Natural killer cell (primary cell): ENCODE measurements around the gene PEX1. TPM values are rescaled to one million over a fixed set of nuclear protein-coding genes. Genes with fewer than 3 reads are reported as not detected.
"Not testable (repeated sequence)": the region's sequence is repeated elsewhere in the genome, so short reads cannot be mapped to it uniquely, and the experiment has no call there.

ENCODE experiments used
- ATAC-seq, 3 donors: fragments of 150-1000 bp in 2 of 3; fragments of 200-7000 bp in 1 of 3; cut with Tn5 transposase; 1 replicate in 1 of 3; 2 replicates in 2 of 3; pipeline ENCODE4 v1.10.0; 2021; ENCODE audit warnings: mild to moderate bottlenecking in 2 of 3, moderate library complexity in 2 of 3
- DNase-seq, 2 donors: peaks; one replicate each; pipeline versions ENCODE4 v3.0.0 to v3.0.0-alpha.2; 2013 to 2021; ENCODE audit warnings: mixed read lengths in 1 of 2
- H3K27ac ChIP-seq: one replicate; pipeline ENCODE4 v1.5.1; 2013; ENCODE audit warnings: mild to moderate bottlenecking, low read length
- H3K27me3 ChIP-seq: one replicate; pipeline ENCODE4 v1.6.1; 2013; ENCODE audit warnings: low read length; ENCODE audit not compliant: control insufficient read depth, insufficient read depth
- H3K36me3 ChIP-seq: one replicate; pipeline ENCODE4 v1.6.1; 2013; ENCODE audit warnings: low read length; ENCODE audit not compliant: control insufficient read depth, insufficient read depth
- H3K4me1 ChIP-seq: one replicate; pipeline ENCODE4 v1.6.1; 2013; ENCODE audit warnings: low read length; ENCODE audit not compliant: control insufficient read depth, insufficient read depth
- H3K4me3 ChIP-seq: one replicate; pipeline ENCODE4 v1.5.1; 2013; ENCODE audit warnings: low read length
- H3K9me3 ChIP-seq: one replicate; pipeline ENCODE4 v1.6.1; 2013; ENCODE audit warnings: low read length; ENCODE audit not compliant: control insufficient read depth, insufficient read depth
- H3K27ac Mint-ChIP-seq, 2 donors: one replicate each; pipeline ENCODE4 v1.8.0; 2022; ENCODE audit warnings: mild to moderate bottlenecking in 2 of 2, mixed read lengths in 2 of 2, moderate library complexity in 1 of 2
- H3K27me3 Mint-ChIP-seq, 2 donors: one replicate each; pipeline ENCODE4 v1.8.0; 2022; ENCODE audit warnings: low read depth in 2 of 2, mixed read lengths in 2 of 2
- H3K36me3 Mint-ChIP-seq: one replicate; pipeline ENCODE4 v1.8.0; 2022; ENCODE audit warnings: mixed read lengths
- H3K4me1 Mint-ChIP-seq, 2 donors: one replicate each; pipeline ENCODE4 v1.8.0; 2022; ENCODE audit warnings: mixed read lengths in 2 of 2
- H3K4me3 Mint-ChIP-seq: one replicate; pipeline ENCODE4 v1.8.0; 2022; ENCODE audit warnings: mild to moderate bottlenecking, moderate library complexity, mixed read lengths
- H3K9me3 Mint-ChIP-seq, 2 donors: one replicate each; pipeline ENCODE4 v1.8.0; 2022; ENCODE audit warnings: mixed read lengths in 2 of 2
- WGBS: methylation state at CpG from one replicate; pipeline ENCODE4 v1.1.7; 2013; ENCODE audit warnings: missing lambda C conversion rate; ENCODE audit not compliant: insufficient coverage; 5-methylcytosine and 5-hydroxymethylcytosine counted together
- intact Hi-C: fragments of 100-400 bp; cut with micrococcal nuclease; formaldehyde crosslinking; loops from one replicate; pipeline ENCODE4 v1.14.2; 2022
- total RNA-seq, 4 donors: library from RNA; stranded (reverse); fragments of 120-200 nt in 1 of 4; gene quantifications; one replicate each; pipeline versions ENCODE4 v1.2.3 to v1.2.4, GENCODE V29; 2013 to 2022
- TF ChIP-seq, protein P1 (sequence below): fragments of 200-600 bp; IDR thresholded peaks from one replicate; pipeline ENCODE4 v1.8.0; 2022; ENCODE audit warnings: antibody characterized with exemption

The PEX1 gene
- total RNA-seq, 3 donors from 2014 or later (not counting 1 experiment from before 2014, with no cell fraction given): 22.8 to 26.7 (median 26.2) TPM

GRCh38 chr7:92557249-92557648 is 28.9 kb upstream of the PEX1 start:
- Histone ChIP-seq H3K4me1 (no peaks in the 10 kb centered on the region), H3K27me3 (no peaks in the 10 kb centered on the region), H3K4me3 (no peak overlapping the region), H3K27ac (no peak overlapping the region), H3K9me3 (no peaks in the 10 kb centered on the region), H3K36me3 (peaks cover 17% of the 10 kb centered on the region)
- DNase-seq (no peak), ATAC-seq (no peak)
- no peak overlapping the region for H3K4me3 Mint-ChIP-seq
- TF ChIP-seq, protein P1, sequence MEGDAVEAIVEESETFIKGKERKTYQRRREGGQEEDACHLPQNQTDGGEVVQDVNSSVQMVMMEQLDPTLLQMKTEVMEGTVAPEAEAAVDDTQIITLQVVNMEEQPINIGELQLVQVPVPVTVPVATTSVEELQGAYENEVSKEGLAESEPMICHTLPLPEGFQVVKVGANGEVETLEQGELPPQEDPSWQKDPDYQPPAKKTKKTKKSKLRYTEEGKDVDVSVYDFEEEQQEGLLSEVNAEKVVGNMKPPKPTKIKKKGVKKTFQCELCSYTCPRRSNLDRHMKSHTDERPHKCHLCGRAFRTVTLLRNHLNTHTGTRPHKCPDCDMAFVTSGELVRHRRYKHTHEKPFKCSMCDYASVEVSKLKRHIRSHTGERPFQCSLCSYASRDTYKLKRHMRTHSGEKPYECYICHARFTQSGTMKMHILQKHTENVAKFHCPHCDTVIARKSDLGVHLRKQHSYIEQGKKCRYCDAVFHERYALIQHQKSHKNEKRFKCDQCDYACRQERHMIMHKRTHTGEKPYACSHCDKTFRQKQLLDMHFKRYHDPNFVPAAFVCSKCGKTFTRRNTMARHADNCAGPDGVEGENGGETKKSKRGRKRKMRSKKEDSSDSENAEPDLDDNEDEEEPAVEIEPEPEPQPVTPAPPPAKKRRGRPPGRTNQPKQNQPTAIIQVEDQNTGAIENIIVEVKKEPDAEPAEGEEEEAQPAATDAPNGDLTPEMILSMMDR: no peak
- 95% methylated on average over 2 of the region's 2 CpGs for WGBS
- peaks cover 0 to 2% of the 10 kb centered on the region in 2 donors for H3K27me3 Mint-ChIP-seq
- H3K27ac Mint-ChIP-seq: peak overlapping the region in 1 of 2 donors; percentile 46
- intact Hi-C loops: no loop called here
- H3K4me1 Mint-ChIP-seq: no peaks in the 10 kb centered on the region
- H3K9me3 Mint-ChIP-seq: no peaks in the 10 kb centered on the region
- no peaks in the 10 kb centered on the region for H3K36me3 Mint-ChIP-seq

DNA sequence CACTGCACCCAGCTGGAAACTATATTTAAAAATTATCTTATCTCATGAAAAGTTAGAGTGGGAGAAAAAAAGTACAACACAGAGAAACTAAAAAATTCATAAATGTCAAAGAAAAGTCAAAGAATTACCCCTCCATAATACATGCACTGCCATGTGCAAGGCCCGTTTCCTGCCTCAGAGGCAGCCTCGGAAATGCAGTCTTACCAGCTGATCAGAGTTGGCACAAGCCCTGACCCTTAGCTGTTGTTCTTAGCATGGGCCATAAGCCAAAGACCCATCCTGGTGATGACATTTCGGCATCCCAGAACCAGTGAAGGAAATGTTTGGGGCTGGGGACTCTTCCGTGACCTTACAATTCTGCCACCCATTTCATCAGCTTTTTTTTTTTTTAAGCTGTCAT is 21.9 kb upstream of the PEX1 start:
- H3K4me1 Mint-ChIP-seq: no peaks in the 10 kb centered on the region

GRCh38 chr7:92547579-92547978 is 19.3 kb upstream of the PEX1 start:
- H3K9me3 ChIP-seq: no peaks in the 10 kb centered on the region
- Mint-ChIP-seq H3K27ac (no peak overlapping the region), H3K4me3 (no peak overlapping the region), H3K36me3 (no peaks in the 10 kb centered on the region), H3K9me3 (no peaks in the 10 kb centered on the region), H3K4me1 (no peaks in the 10 kb centered on the region), H3K27me3 (no peaks in the 10 kb centered on the region)
- intact Hi-C loops: no loop called here
- H3K36me3 ChIP-seq: no peaks in the 10 kb centered on the region
- TF ChIP-seq, protein P1: no peak
- H3K4me3 ChIP-seq: no peak overlapping the region
- H3K4me1 ChIP-seq: no peaks in the 10 kb centered on the region
- WGBS: 98% methylated on average over 6 of the region's 6 CpGs
- DNase-seq (no peak), ATAC-seq (no peak)
- no peak overlapping the region for H3K27ac ChIP-seq
- H3K27me3 ChIP-seq: no peaks in the 10 kb centered on the region

More for the DNA sequence above, 21.9 kb upstream of the PEX1 start:
- no peaks in the 10 kb centered on the region for H3K36me3 ChIP-seq
- intact Hi-C loops: no loop called here
- H3K9me3 Mint-ChIP-seq: no peaks in the 10 kb centered on the region
- no peaks in the 10 kb centered on the region for H3K9me3 ChIP-seq
- DNase-seq (no peak), ATAC-seq (no peak)
- no peak overlapping the region for H3K27ac Mint-ChIP-seq
- WGBS: 85% methylated on average over 4 of the region's 4 CpGs
- no peak overlapping the region for H3K27ac ChIP-seq
- no peak overlapping the region for H3K4me3 ChIP-seq
- no peak overlapping the region for H3K4me3 Mint-ChIP-seq
- H3K36me3 Mint-ChIP-seq: no peaks in the 10 kb centered on the region
- H3K27me3 Mint-ChIP-seq: peaks cover 0 to 2% of the 10 kb centered on the region in 2 donors
- H3K4me1 ChIP-seq: no peaks in the 10 kb centered on the region
- TF ChIP-seq, protein P1: no peak
- H3K27me3 ChIP-seq: no peaks in the 10 kb centered on the region

DNA sequence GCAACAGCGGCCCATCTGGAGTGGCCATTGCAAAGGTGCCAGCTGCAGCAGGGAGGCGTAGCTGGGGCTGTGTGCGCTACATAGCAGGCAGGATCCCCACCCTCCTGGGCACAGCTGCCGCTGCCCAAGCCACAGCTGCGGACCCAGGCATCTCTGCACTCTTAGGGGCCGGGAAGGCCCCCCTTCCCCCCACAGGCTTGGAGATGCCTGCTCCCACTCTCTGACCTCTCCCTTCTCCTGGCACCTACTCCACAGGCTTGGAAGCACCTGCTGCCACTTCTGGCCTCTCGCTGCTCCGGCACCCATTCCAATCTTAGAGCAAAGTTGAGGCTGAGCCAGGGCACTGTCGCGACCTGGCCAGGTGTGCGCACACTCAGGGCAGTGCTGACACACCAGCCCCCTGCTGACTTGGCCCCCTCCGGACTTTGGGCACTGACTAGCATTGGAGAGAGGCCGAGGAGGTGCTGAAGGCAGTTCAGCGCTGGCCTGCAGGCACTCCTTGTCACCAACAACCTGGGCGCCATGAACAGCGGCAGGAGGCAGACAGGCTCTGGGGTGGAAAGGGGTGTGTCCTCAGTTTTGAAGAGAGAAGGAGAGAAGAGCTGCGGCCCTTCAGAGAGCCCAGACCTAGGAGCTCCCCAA is 18.7 kb upstream of the PEX1 start:
- Histone ChIP-seq H3K4me1 (no peaks in the 10 kb centered on the region), H3K27me3 (no peaks in the 10 kb centered on the region), H3K4me3 (no peak overlapping the region), H3K9me3 (no peaks in the 10 kb centered on the region), H3K27ac (no peak overlapping the region), H3K36me3 (no peaks in the 10 kb centered on the region)
- Mint-ChIP-seq H3K27me3 (no peaks in the 10 kb centered on the region), H3K4me1 (no peaks in the 10 kb centered on the region), H3K36me3 (no peaks in the 10 kb centered on the region), H3K27ac (no peak overlapping the region), H3K9me3 (no peaks in the 10 kb centered on the region), H3K4me3 (no peak overlapping the region)
- TF ChIP-seq, protein P1: no peak
- DNase-seq (no peak), ATAC-seq (no peak)
- intact Hi-C loops: no loop called here
- WGBS: 93% methylated on average over 17 of the region's 17 CpGs

DNA sequence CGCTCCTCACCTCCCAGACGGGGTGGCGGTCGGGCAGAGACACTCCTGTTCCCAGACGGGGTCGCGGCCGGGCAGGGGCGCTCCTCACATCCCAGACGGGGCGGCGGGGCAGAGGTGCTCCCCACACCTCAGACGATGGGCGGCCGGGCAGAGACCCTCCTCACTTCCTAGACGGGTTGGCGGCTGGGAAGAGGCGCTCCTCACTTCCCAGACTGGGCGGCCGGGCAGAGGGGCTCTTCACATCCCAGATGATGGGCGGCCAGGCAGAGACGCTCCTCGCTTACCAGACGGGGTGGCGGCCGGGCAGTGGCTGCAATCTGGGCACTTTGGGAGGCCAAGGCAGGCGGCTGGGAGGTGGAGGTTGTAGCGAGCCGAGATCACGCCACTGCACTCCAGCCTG is 16.8 kb upstream of the PEX1 start:
- H3K27ac Mint-ChIP-seq, H3K27ac ChIP-seq, H3K36me3 ChIP-seq, H3K36me3 Mint-ChIP-seq, H3K27me3 ChIP-seq, H3K9me3 Mint-ChIP-seq, H3K9me3 ChIP-seq, intact Hi-C loops, H3K27me3 Mint-ChIP-seq, H3K4me1 Mint-ChIP-seq, H3K4me3 Mint-ChIP-seq, ATAC-seq, DNase-seq, H3K4me3 ChIP-seq, H3K4me1 ChIP-seq: not testable (repeated sequence)
- 91% methylated on average over 30 of the region's 30 CpGs for WGBS
